HEK293 (cell line): ENCODE results near the gene WDCP.
A peak's percentile ranks its signal among the peaks of the same experiment; 100 is the strongest.

Experiments used
- CTCF ChIA-PET: fragments of 350-600 bp; formaldehyde crosslinking; extraction: SDS; loops from one replicate; lab custom pipeline; 2021; ENCODE audit warnings: antibody characterized with exemption; lab: Yijun Ruan, JAX
- POLR2A ChIA-PET: fragments of 300-600 bp; formaldehyde crosslinking; extraction: SDS; loops from one replicate; lab custom pipeline; 2020; ENCODE audit warnings: antibody characterized with exemption, inconsistent platforms; lab: Yijun Ruan, JAX
- H3K27ac ChIP-seq: fragments of 200-500 bp; sonication (Bioruptor generic); 2 replicates; pipeline ENCODE4 v1.5.1; 2014; ENCODE audit warnings: low read depth, low read length, control low read depth, inconsistent platforms; ENCODE audit errors: extremely low read depth
- H3K36me3 ChIP-seq, 2 experiments: fragments of 200-500 bp in 1 of 2; sonication (Bioruptor generic) in 1 of 2; 1 replicate in 1 of 2; 2 replicates in 1 of 2; pipeline ENCODE4 v1.5.1; 2014 to 2017; ENCODE audit warnings: inconsistent platforms in 2 of 2, low read length in 2 of 2; ENCODE audit not compliant: control insufficient read depth in 2 of 2, insufficient read depth in 1 of 2
- H3K4me1 ChIP-seq: fragments of 200-500 bp; sonication (Bioruptor generic); 2 replicates; pipeline ENCODE4 v1.5.1; 2014; ENCODE audit warnings: mild to moderate bottlenecking, low read length, inconsistent platforms; ENCODE audit not compliant: control insufficient read depth, insufficient read depth
- H3K4me3 ChIP-seq: 2 replicates; pipeline ENCODE4 v1.5.1; 2011; ENCODE audit warnings: low read depth, mild to moderate bottlenecking, control low read depth, low read length, moderate library complexity
- H3K9me3 ChIP-seq: fragments of 200-500 bp; sonication (Bioruptor generic); 2 replicates; pipeline ENCODE4 v1.5.1; 2014; ENCODE audit warnings: low read depth, low read length, inconsistent platforms; ENCODE audit not compliant: control insufficient read depth, insufficient read depth
- GLIS1 ChIP-seq: fragments of 450-650 bp; formaldehyde crosslinking; IDR thresholded peaks from 2 replicates; pipeline ENCODE4 v1.5.1; 2016; ENCODE audit warnings: missing biosample characterization, missing genetic modification characterization
- HOXC10 ChIP-seq: sonication (generic); formaldehyde crosslinking; IDR thresholded peaks from 2 replicates; pipeline ENCODE4 v1.8.1; 2023; ENCODE audit warnings: mild to moderate bottlenecking, missing genetic modification reagents
- MYNN ChIP-seq: fragments of 450-650 bp; formaldehyde crosslinking; IDR thresholded peaks from 2 replicates; pipeline ENCODE4 v1.5.1; 2016; ENCODE audit warnings: missing biosample characterization, missing genetic modification characterization, borderline replicate concordance
- PRDM1 ChIP-seq: fragments of 450-650 bp; formaldehyde crosslinking; IDR thresholded peaks from 2 replicates; pipeline ENCODE4; 2016; ENCODE audit warnings: missing biosample characterization, missing genetic modification characterization
- SETDB1 ChIP-seq: IDR thresholded peaks from one replicate; pipeline ENCODE4 v1.6.1; 2017; ENCODE audit warnings: mild to moderate bottlenecking, low read length, moderate library complexity, mixed read lengths; ENCODE audit not compliant: insufficient read length
- ZEB2 ChIP-seq: fragments of 450-650 bp; formaldehyde crosslinking; IDR thresholded peaks from 2 replicates; pipeline ENCODE4 v1.5.1; 2016; ENCODE audit warnings: missing biosample characterization, missing genetic modification characterization
- ZFP41 ChIP-seq: fragments of 450-650 bp; formaldehyde crosslinking; IDR thresholded peaks from 2 replicates; pipeline ENCODE4 v1.5.1; 2016; ENCODE audit warnings: missing biosample characterization, missing genetic modification characterization, borderline replicate concordance
- ZNF112 ChIP-seq: fragments of 450-650 bp; formaldehyde crosslinking; IDR thresholded peaks from 2 replicates; pipeline ENCODE4 v1.5.0; 2017; ENCODE audit warnings: missing biosample characterization, missing genetic modification characterization
- ZNF239 ChIP-seq: fragments of 450-650 bp; formaldehyde crosslinking; IDR thresholded peaks from 2 replicates; pipeline ENCODE4 v1.5.1; 2016; ENCODE audit warnings: missing biosample characterization, missing genetic modification characterization
- ZNF311 ChIP-seq: fragments of 450-650 bp; formaldehyde crosslinking; IDR thresholded peaks from 2 replicates; pipeline ENCODE4 v1.5.1; 2017; ENCODE audit warnings: missing biosample characterization, missing genetic modification characterization, borderline replicate concordance
- ZNF324 ChIP-seq: fragments of 450-650 bp; formaldehyde crosslinking; IDR thresholded peaks from 2 replicates; pipeline ENCODE4 v1.5.1; 2016; ENCODE audit warnings: missing biosample characterization, missing genetic modification characterization
- ZNF354C ChIP-seq: fragments of 450-650 bp; formaldehyde crosslinking; IDR thresholded peaks from 2 replicates; pipeline ENCODE4 v1.5.1; 2016; ENCODE audit warnings: missing biosample characterization, missing genetic modification characterization, low read depth, borderline replicate concordance
- ZNF37A ChIP-seq: fragments of 450-650 bp; IDR thresholded peaks from 2 replicates; pipeline ENCODE4 v1.5.1; 2018; ENCODE audit warnings: missing biosample characterization, missing genetic modification characterization
- ZNF394 ChIP-seq: fragments of 450-650 bp; formaldehyde crosslinking; IDR thresholded peaks from 2 replicates; pipeline ENCODE4 v1.5.1; 2016; ENCODE audit warnings: missing biosample characterization, missing genetic modification characterization, mild to moderate bottlenecking, moderate library complexity, borderline replicate concordance
- ZNF585B ChIP-seq: fragments of 450-650 bp; formaldehyde crosslinking; IDR thresholded peaks from 2 replicates; pipeline ENCODE4 v1.5.1; 2016; ENCODE audit warnings: missing biosample characterization, missing genetic modification characterization
- ZNF654 ChIP-seq: fragments of 450-650 bp; formaldehyde crosslinking; IDR thresholded peaks from 2 replicates; pipeline ENCODE4 v1.5.1; 2016; ENCODE audit warnings: low read depth, missing biosample characterization, missing genetic modification characterization
- ZNF701 ChIP-seq: fragments of 450-650 bp; formaldehyde crosslinking; IDR thresholded peaks from 2 replicates; pipeline ENCODE4 v1.5.1; 2016; ENCODE audit warnings: missing biosample characterization, missing genetic modification characterization
- ZNF792 ChIP-seq: fragments of 450-650 bp; formaldehyde crosslinking; IDR thresholded peaks from 2 replicates; pipeline ENCODE4 v1.5.1; 2016; ENCODE audit warnings: missing biosample characterization, missing genetic modification characterization
- TF ChIP-seq, protein P1 (sequence below): fragments of 450-650 bp; formaldehyde crosslinking; IDR thresholded peaks from 2 replicates; pipeline ENCODE4 v1.5.1; 2016; ENCODE audit warnings: missing biosample characterization, missing genetic modification characterization, low read depth
- TF ChIP-seq, protein P2 (sequence below): fragments of 450-650 bp; formaldehyde crosslinking; IDR thresholded peaks from 2 replicates; pipeline ENCODE4; 2016; ENCODE audit warnings: missing biosample characterization, missing genetic modification characterization
- TF ChIP-seq, protein P3 (sequence below): fragments of 450-650 bp; formaldehyde crosslinking; IDR thresholded peaks from 2 replicates; pipeline ENCODE4 v1.5.0; 2017; ENCODE audit warnings: missing biosample characterization, missing genetic modification characterization, borderline replicate concordance
- TF ChIP-seq, protein P4 (sequence below): fragments of 450-650 bp; formaldehyde crosslinking; conservative IDR thresholded peaks from 2 replicates; pipeline ENCODE4 v1.5.1; 2016; ENCODE audit warnings: low read depth, missing biosample characterization, missing genetic modification characterization

The WDCP gene

DNA sequence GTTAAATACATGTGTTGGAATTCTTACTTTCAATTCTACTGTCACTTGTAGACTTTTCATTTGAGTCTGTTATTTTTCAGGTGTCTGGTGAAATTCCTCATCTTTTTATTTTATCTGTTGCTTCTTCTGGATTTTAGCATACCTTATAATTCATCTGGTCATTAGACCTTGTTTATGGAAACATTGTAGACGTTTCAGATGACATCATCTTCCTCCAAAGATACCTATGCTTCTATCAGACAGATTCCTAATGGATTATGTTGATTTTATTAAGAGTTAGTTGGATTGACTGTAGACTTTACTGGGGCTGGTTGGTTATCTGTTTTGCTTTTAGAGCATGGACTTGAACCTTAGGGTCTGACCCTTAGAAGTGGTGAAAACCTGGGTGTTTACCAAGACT lies 52.6 kb downstream of the WDCP start:
- ChIA-PET CTCF (no interaction called here), POLR2A (no interaction called here)
- Histone ChIP-seq H3K36me3 (peaks cover 13 to 17% of the 10 kb centered on the region in 2 experiments), H3K4me3 (no peak overlapping the region), H3K9me3 (no peaks in the 10 kb centered on the region), H3K4me1 (no peaks in the 10 kb centered on the region; the same call in 1 of the 2 replicates), H3K27ac (no peak overlapping the region)
- no peak for TF ChIP-seq ZNF324 (tag by site-specific recombination)
- TF ChIP-seq, protein P1, sequence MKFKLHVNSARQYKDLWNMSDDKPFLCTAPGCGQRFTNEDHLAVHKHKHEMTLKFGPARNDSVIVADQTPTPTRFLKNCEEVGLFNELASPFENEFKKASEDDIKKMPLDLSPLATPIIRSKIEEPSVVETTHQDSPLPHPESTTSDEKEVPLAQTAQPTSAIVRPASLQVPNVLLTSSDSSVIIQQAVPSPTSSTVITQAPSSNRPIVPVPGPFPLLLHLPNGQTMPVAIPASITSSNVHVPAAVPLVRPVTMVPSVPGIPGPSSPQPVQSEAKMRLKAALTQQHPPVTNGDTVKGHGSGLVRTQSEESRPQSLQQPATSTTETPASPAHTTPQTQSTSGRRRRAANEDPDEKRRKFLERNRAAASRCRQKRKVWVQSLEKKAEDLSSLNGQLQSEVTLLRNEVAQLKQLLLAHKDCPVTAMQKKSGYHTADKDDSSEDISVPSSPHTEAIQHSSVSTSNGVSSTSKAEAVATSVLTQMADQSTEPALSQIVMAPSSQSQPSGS (tag by site-specific recombination) = peak; percentile 62; the same call in 1 of the 2 replicates

DNA sequence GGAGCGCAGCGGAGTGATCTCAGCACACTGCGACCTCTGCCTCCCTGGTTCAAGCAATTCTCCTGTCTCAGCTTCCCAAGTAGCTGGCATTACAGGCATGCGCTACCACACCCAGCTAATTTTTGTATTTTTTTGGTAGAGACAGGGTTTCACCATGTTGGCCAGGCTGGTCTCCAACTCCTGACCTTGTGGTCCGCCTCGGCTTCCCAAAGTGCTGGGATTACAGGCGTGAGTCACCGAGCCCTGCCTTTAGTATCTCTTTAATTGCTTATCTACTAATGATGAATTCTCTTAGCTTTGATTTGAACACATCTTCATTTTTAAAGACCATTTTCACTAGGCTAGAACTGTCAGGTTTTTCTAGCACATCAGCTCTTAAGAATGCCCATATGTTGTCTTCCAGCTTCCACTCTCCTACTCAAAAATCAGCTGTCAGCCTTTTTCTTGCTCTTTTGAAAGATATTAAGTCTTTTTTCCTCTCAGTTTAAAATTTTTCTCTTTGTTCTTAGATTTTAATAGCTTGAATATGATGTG lies 53.4 kb downstream of the WDCP start:
- TF ChIP-seq ZNF394 (tag by site-specific recombination) (no peak), ZNF585B (tag by site-specific recombination) (no peak), ZFP41 (no peak), GLIS1 (tag by site-specific recombination) (no peak), ZNF311 (no peak), ZNF354C (tag by site-specific recombination) (no peak), ZNF654 (tag by site-specific recombination) (no peak), ZNF37A (tag by site-specific recombination) (no peak), ZNF112 (tag by site-specific recombination) (no peak), ZNF792 (tag by site-specific recombination) (no peak), ZEB2 (tag by site-specific recombination) (no peak)
- TF ChIP-seq, protein P2, sequence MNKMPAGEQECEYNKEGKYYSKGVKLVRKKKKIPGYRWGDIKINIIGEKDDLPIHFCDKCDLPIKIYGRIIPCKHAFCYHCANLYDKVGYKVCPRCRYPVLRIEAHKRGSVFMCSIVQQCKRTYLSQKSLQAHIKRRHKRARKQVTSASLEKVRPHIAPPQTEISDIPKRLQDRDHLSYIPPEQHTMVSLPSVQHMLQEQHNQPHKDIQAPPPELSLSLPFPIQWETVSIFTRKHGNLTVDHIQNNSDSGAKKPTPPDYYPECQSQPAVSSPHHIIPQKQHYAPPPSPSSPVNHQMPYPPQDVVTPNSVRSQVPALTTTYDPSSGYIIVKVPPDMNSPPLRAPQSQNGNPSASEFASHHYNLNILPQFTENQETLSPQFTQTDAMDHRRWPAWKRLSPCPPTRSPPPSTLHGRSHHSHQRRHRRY (tag by site-specific recombination) = no peak
- TF ChIP-seq, protein P3, sequence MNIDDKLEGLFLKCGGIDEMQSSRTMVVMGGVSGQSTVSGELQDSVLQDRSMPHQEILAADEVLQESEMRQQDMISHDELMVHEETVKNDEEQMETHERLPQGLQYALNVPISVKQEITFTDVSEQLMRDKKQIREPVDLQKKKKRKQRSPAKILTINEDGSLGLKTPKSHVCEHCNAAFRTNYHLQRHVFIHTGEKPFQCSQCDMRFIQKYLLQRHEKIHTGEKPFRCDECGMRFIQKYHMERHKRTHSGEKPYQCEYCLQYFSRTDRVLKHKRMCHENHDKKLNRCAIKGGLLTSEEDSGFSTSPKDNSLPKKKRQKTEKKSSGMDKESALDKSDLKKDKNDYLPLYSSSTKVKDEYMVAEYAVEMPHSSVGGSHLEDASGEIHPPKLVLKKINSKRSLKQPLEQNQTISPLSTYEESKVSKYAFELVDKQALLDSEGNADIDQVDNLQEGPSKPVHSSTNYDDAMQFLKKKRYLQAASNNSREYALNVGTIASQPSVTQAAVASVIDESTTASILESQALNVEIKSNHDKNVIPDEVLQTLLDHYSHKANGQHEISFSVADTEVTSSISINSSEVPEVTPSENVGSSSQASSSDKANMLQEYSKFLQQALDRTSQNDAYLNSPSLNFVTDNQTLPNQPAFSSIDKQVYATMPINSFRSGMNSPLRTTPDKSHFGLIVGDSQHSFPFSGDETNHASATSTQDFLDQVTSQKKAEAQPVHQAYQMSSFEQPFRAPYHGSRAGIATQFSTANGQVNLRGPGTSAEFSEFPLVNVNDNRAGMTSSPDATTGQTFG (tag by site-specific recombination) = no peak
- TF ChIP-seq, all 188 proteins: peak for 0
- no peaks in the 10 kb centered on the region; the same call in 1 of the 2 replicates for H3K4me1 ChIP-seq
- H3K4me3 ChIP-seq = no peak overlapping the region
- no peak overlapping the region for H3K27ac ChIP-seq
- ChIA-PET CTCF (interaction anchor here (0.7 to 1.3 kb wide), 2 partner anchors 66 to 91 kb away, joined by 3 read pairs; no protein-coding TSS in a partner anchor), POLR2A (no interaction called here)
- no peaks in the 10 kb centered on the region for H3K9me3 ChIP-seq
- peaks cover 11 to 13% of the 10 kb centered on the region in 2 experiments for H3K36me3 ChIP-seq

DNA sequence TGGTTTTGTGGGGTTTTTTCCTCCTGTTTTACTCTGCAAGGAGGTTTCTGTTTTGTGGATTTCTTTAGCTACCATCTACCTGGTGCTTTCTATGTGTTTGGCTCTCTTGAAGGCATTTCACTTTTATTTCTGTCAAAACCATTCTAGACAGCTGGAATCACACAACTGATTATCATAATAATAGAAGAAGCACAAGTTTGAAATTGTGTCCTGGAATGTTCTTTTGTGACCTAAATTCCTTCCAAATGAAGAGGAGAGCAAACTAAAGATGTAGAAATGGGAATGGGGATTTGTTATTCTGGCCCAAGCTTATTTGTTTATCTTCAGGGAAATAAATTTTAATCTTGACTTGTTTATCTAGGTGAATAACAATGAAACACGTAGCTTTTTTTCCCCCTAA lies 54.3 kb downstream of the WDCP start:
- Histone ChIP-seq H3K4me1 (no peaks in the 10 kb centered on the region; the same call in 1 of the 2 replicates), H3K9me3 (no peaks in the 10 kb centered on the region), H3K27ac (no peak overlapping the region), H3K4me3 (no peak overlapping the region), H3K36me3 (peaks cover 2 to 10% of the 10 kb centered on the region in 2 experiments; a peak in 2 of 3 replicates)
- CTCF ChIA-PET = interaction anchor here (1.3 kb wide), 1 partner anchor 65 kb away, joined by 3 read pairs; no protein-coding TSS in a partner anchor
- POLR2A ChIA-PET = no interaction called here
- TF ChIP-seq HOXC10 (CRISPR knock-in tag) (no peak), SETDB1 (no peak), ZNF701 (tag by site-specific recombination) (no peak), MYNN (tag by site-specific recombination) (no peak), PRDM1 (tag by site-specific recombination) (no peak), ZNF239 (no peak)
- TF ChIP-seq, protein P4, sequence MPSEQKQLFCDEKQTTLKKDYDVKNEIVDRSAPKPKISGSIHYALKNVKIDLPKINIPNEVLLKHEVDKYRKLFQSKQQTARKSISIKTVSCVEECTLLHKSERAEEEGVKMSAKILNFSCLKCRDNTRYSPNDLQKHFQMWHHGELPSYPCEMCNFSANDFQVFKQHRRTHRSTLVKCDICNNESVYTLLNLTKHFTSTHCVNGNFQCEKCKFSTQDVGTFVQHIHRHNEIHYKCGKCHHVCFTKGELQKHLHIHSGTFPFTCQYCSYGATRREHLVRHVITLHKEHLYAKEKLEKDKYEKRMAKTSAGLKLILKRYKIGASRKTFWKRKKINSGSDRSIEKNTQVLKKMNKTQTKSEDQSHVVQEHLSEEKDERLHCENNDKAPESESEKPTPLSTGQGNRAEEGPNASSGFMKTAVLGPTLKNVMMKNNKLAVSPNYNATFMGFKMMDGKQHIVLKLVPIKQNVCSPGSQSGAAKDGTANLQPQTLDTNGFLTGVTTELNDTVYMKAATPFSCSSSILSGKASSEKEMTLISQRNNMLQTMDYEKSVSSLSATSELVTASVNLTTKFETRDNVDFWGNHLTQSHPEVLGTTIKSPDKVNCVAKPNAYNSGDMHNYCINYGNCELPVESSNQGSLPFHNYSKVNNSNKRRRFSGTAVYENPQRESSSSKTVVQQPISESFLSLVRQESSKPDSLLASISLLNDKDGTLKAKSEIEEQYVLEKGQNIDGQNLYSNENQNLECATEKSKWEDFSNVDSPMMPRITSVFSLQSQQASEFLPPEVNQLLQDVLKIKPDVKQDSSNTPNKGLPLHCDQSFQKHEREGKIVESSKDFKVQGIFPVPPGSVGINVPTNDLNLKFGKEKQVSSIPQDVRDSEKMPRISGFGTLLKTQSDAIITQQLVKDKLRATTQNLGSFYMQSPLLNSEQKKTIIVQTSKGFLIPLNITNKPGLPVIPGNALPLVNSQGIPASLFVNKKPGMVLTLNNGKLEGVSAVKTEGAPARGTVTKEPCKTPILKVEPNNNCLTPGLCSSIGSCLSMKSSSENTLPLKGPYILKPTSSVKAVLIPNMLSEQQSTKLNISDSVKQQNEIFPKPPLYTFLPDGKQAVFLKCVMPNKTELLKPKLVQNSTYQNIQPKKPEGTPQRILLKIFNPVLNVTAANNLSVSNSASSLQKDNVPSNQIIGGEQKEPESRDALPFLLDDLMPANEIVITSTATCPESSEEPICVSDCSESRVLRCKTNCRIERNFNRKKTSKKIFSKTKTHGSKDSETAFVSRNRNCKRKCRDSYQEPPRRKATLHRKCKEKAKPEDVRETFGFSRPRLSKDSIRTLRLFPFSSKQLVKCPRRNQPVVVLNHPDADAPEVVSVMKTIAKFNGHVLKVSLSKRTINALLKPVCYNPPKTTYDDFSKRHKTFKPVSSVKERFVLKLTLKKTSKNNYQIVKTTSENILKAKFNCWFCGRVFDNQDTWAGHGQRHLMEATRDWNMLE (tag by site-specific recombination) = no peak
